ENCODE results near the gene CHST11. TPM values are rescaled to one million over a fixed set of nuclear protein-coding genes. Genes with fewer than 3 reads are reported as not detected.

Gene CHST11
- total and polyA plus RNA-seq, 9 of the 15 experiments (the other 6 are each of a cell fraction or from before 2014, with no cell fraction given), result 2.3 to 38.7 (median 15.0) TPM

- no peak for TF ChIP-seq ZNF318 (IDR thresholded peaks at IDR 0.05; ENCODE audit: borderline replicate concordance in 1 of 2, low read depth in 1 of 2)
These were observed 345.5 kb downstream of the CHST11 start (continued) for GRCh38 chr12:104802208-104802607.

- Histone ChIP-seq H3K4me2 (ENCODE audit: insufficient read depth, low read length) (no peak overlapping the region), H3K9me1 (ENCODE audit: control insufficient read depth, insufficient read depth, low read length) (no peaks in the 10 kb centered on the region), H3K4me1 (replicated peaks in 1 of 2; ENCODE audit: control insufficient read depth in 2 of 2, insufficient read depth in 2 of 2, low read length in 2 of 2) (no peaks in the 10 kb centered on the region), H3K27me3 (ENCODE audit: control insufficient read depth in 2 of 2, insufficient read depth in 2 of 2, low read length in 2 of 2) (peaks cover 0 to 2% of the 10 kb centered on the region in 2 experiments; a peak in 1 of 5 replicates), H2AFZ (ENCODE audit: low read depth, low read length) (no peak overlapping the region), H3K36me3 (ENCODE audit: control insufficient read depth, insufficient read depth, low read length) (no peaks in the 10 kb centered on the region), H4K20me1 (replicated peaks; ENCODE audit: control insufficient read depth, insufficient read depth, low read length) (no peaks in the 10 kb centered on the region), H3K79me2 (ENCODE audit: control insufficient read depth, insufficient read depth, low read length) (no peaks in the 10 kb centered on the region), H3K27ac (ENCODE audit: extremely low read depth, low read depth, low read length) (no peak overlapping the region), H3K9me3 (replicated peaks; ENCODE audit: control insufficient read depth, insufficient read depth, low read depth, low read length) (no peaks in the 10 kb centered on the region), H3K9ac (ENCODE audit: insufficient read depth in 1 of 2, low read depth in 2 of 2, low read length in 2 of 2) (no peak overlapping the region), H3K4me3 (no peak overlapping the region)
- in situ Hi-C loops (cut with MboI) (no loop called here), intact Hi-C loops (cut with micrococcal nuclease) (no loop called here)
- no peak for FAIRE-seq
- 0% methylated on average over 4 of the region's 4 CpGs for WGBS (ENCODE audit: insufficient coverage, low coverage, missing lambda C conversion rate)
- no peak for DNase-seq (ENCODE audit: extremely low read depth in 1 of 4, low spot score in 3 of 4)
- BruUV-seq (replicated peaks), result no TSS peak
- ChIA-PET CTCF (ENCODE audit: low intra/inter-chr PET ratio) (no interaction called here), POLR2A (no interaction called here)
- ATAC-seq, result no peak
- TF ChIP-seq ETV5 (CRISPR knock-in tag; IDR thresholded peaks at IDR 0.05; ENCODE audit: low read depth) (no peak), RHOXF2B (CRISPR knock-in tag; conservative IDR thresholded peaks at IDR 0.05) (no peak), NR2C2 (CRISPR knock-in tag; IDR thresholded peaks at IDR 0.05) (no peak), NR2C2 (tag; IDR thresholded peaks at IDR 0.05) (no peak), POLR2H (tag; IDR thresholded peaks at IDR 0.05; ENCODE audit: low read depth) (no peak), IRF1 (CRISPR knock-in tag; IDR thresholded peaks at IDR 0.05; ENCODE audit: borderline replicate concordance) (no peak), THRB (CRISPR knock-in tag; conservative IDR thresholded peaks at IDR 0.05) (no peak), OTX1 (CRISPR knock-in tag; IDR thresholded peaks at IDR 0.05) (no peak), ZNF311 (CRISPR knock-in tag; IDR thresholded peaks at IDR 0.05) (no peak), NFE2 (IDR thresholded peaks at IDR 0.05; ENCODE audit: low read depth) (no peak)
These were observed 348.4 kb downstream of the CHST11 start for GRCh38 chr12:104805186-104805585.
